NK-92 (cell line): ENCODE results near the gene TXK.
A peak's percentile ranks its signal among the peaks of the same experiment; 100 is the strongest.

Experiments
- DNase-seq: peaks from one replicate; lab custom pipeline; 2025; ENCODE audit not compliant: unreplicated experiment; lab: John Stamatoyannopoulos, UW

TXK gene

GRCh38 chr4:48064349-48064748 is 69.7 kb downstream of the TXK start:
- DNase-seq, result no peak

DNA sequence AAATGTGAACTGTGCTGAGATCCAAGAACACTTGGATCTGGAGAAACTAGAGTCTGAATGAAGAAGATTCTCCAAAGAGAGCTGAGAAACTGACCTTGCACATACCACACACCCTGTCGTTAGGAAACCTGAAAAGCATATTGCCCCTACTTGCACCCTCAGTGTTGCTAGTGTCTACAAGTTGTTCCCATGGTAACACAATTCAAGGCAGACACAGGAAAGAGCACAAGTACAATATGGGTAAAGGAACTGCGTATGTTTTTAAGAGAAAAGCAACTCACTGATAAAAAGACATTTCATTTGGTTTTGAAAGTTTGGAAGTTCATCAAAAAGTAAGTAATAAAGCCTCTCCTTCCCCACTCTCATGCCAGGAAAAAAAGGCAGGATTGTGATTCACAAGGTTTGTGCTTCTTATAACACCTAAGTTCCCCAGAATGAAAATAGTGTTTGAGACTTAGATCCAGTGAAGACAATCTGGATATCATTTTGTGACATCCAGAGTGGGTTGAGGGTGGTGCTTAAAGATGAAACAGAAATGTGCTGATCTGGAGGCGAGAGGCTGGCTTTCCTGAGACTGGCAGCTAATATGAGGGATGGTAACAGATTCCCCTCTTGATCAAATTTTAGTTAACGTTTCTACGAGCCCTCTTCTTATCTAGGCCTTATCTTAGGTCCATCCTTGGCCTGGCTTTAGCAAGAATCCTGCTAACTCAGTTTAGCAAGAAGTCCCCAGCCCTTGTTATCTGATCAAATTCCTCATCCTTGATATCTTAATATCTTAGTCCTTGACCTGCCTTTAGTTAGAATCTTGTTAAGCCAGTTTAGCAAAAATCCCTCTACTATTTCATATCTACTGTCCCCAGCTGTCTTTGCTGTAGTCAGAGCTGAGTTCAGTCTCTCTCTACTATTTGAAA is 75.2 kb downstream of the TXK start:
- no peak for DNase-seq

DNA sequence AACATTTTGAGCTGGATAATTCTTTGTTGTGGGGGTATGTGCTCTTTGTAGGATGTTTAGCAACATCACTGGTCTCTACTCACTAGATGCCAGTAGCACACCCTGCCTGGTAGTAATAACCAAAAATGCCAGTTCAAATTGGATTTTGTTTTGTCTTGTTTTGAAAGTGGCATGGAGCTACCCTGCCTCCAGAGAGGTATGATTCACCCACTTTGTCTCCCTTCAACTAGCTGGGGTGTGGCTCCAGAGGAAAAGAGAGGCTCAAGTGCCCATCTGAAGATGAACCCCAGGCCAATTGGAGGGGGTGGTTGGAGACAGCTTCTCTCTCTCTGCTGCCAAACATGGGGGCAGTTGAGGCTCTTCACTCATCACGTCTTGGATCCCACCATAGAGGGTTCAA is 83.0 kb downstream of the TXK start:
- DNase-seq, result no peak

GRCh38 chr4:48049483-48049882 is 84.6 kb downstream of the TXK start:
- DNase-seq, result no peak

DNA sequence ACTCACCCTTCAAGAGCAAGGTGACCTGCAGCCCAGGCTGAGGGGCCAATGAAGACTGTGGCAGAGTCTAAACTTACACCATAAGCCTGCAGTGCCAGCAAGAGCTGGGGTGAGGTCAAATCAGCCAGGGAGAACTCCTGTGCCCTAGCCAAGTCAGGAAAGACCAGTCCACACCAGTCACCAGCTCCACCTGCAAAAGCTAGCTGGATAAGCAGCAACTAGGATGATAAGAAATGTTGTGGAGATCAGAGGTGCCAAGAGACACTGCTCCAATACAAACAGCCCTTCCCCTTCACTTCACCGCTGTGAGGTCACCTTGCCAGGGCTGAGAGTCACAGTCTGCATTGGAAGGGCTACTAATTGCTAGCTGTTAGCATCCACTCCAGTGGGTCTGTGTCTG is 86.2 kb downstream of the TXK start:
- DNase-seq, result no peak

DNA sequence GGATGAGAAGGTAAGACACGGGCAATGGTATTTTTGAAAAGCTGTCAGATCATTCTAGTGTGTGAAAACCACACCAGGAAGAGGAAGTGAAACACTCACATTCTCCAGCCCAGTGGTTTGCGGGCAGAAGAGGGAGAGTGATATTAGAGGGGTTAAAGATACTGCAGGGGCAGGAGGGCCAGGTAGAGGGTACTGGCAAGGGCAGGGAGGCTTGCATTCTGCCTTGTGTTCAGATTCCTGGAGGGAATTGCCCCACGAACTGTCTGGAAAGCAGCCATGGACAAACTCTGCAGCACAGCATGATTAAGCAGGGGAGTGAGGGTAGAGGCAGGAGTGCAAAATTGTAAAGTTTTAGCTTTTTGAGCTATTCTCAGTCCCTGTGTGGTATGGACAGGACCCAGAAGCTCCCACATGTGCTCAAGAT is 86.6 kb downstream of the TXK start:
- DNase-seq, result peak; percentile 7

DNA sequence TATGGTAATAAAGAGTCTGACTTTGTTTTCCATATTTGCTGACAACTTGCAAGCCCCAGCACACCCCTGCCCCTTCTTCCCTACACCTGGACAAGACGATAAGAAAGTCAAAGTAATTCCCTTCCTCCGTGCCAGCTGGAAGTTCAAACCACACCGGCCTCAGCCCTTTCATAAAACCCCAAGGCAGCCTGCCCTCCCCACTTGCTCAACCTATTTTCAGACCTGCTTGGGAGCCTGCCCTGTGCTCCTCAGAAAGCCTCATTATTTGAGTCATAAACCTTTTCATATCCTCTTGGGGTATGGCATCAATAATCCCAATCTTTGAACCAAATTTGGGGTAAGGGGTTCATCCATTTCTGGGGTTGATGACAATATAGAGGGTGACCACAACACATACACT is 88.0 kb downstream of the TXK start:
- DNase-seq, result no peak

GRCh38 chr4:48044298-48044697 is 89.8 kb downstream of the TXK start:
- DNase-seq, result no peak

GRCh38 chr4:48043504-48043903 is 90.5 kb downstream of the TXK start:
- DNase-seq, result no peak

DNA sequence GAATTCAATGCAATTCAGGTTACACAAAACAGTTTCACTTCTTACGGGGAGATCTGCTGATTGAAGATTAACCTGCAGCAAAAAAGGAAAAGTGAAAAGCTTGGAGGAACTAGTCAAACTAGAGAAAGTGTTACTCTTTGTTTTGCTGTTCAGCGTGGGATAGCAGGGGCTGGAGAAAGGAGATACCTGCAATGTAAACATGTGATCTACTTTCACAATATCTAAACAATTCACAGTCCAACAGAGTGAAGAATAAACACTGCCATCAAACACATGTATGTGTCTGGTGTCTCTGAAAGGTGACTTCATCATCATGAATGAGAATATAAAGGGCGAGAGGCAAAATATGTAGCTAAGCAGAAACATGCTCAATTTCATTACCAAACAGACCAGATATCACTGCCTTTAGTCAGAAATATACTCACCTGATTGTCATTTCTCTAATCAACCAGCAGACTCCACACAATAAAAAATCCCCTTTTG is 91.0 kb downstream of the TXK start:
- DNase-seq, result no peak

DNA sequence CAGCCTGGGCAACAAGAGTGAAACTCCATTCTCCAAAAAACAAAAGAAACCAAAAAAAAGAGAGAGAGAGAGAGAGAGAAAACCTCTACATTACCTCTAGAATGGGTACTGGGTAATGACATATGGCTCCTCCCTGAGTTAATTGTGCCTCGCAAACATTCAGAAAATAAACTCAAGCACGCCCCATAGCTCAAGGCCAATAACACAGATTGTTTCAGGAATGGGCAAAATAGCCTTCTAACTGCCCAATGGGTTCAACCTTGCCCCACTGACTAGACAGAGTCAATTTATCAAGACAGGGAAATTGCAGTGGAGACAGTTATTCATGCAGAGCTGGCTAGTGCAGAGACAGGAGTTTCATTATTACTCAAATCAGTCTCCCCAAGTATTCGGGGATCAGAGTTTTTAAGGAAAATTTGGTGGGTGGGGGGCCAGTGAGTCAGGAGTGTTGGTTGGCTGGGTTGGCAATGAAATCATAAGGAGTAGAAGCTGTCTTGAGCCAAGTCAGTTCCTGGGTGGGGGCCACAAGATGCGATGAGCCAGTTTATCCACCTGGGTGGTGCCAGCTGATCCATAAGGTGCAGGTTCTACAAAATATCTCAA is 92.4 kb downstream of the TXK start:
- DNase-seq, result no peak

DNA sequence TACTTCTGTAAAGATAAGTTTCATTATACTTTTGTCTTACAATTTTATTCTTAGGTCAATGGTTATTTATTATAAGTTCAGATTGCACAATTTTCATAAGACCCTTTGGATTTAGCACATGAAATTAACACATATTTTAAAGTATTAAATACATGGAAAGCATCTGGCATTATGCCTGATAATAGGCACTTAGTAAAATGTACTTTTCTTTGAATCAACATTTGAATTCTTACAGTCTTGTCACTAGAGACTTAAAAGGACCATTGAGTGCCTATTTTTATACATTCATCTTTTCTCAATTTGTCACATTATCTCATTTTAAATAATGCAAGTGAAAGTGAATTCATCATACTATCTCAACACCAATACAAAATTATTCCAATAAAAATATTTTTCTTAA is 94.5 kb downstream of the TXK start:
- no peak for DNase-seq

DNA sequence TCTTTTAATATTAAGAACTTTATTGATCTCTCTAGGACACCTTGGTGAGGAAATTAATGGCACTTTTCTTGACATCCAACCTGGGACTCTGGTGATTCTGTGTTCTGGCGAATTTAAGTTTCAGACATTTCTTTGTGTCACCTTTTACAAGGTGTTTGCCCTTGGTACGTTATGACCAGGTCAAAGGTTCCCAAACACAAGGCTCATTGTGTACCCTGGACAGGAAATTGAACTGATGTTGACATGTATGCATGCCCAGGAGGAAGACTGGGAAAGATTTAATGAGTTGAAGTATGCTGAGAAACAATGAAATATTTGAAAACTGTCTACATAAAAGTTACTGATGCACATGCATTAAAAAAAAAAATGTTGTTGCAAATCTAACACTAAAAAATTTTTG is 95.4 kb downstream of the TXK start:
- no peak for DNase-seq

GRCh38 chr4:48037117-48037462 is 97.0 kb downstream of the TXK start:
- DNase-seq, result no peak

DNA sequence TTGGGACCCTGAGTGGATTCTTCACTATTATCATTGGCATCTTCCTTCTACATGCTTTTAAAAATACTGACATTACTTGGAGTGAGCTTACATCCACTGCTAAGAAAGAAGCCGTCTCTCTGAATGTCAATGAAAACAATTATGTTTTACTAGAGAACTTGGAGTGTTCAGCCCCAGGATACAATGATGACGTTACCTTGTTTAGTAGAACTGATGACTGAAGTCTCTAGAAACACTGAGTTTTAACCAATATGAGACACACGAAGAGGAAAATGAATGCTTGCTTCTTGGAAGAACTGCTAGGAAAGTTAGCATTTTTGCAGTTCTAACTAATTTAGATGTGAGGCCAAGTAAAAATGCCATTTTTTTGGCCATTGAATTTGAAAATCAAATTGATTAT is 98.1 kb downstream of the TXK start:
- no peak for DNase-seq

- no peak for DNase-seq
Measured at GRCh38 chr4:48033825-48034413, 100.1 kb downstream of the TXK start.

GRCh38 chr4:48033412-48033811 is 100.6 kb downstream of the TXK start:
- no peak for DNase-seq

DNA sequence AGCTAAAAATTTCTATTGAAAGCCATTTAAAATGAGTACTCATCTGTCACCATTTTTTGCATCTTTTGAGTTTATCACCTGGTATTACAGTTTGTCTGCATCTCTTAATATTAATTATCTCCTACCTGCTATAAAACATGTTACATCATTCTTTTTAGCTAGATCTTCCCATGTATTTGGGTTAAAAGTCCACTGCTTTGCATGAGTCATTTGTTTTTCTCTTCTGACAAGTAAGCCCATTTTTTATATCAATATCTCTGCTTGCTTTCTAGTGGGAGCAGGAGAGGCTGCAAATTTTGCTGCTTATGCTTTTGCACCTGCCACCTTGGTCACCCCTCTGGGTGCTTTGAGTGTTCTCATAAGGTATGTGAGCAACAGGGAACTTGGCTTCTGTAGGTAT is 101.3 kb downstream of the TXK start:
- no peak for DNase-seq

DNA sequence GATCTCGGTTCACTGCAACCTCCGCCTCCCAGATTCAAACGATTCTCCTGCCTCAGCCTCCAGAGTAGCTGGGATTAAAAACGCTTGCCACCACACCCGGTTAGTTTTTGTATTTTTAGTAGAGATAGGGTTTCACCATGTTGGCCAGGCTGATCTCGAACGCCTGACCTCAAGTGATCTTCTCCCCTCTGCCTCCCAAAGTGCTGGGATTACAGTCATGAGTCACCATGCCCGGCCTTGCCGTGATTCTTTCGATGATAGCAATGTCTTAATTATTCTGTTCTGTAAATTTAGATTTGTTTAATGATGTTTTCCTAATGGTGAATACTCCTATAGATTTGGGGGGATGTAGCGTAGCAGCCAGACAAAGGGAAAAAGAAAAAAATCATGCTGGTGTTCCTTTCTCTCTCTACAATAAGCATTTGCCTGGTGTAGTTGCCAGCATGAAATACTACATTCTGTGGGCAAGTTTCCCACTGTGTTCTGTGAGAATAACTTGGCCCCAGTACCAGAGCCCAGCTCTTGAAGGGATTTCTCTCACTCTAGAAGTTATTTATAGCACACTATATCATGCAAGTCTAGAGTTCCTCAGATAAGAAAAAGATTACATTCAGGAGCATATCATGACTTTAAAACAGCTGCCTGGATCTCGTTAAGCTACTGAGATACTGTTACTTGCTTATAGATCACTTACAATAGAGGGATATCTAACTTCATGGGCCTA is 102.1 kb downstream of the TXK start:
- no peak for DNase-seq

DNA sequence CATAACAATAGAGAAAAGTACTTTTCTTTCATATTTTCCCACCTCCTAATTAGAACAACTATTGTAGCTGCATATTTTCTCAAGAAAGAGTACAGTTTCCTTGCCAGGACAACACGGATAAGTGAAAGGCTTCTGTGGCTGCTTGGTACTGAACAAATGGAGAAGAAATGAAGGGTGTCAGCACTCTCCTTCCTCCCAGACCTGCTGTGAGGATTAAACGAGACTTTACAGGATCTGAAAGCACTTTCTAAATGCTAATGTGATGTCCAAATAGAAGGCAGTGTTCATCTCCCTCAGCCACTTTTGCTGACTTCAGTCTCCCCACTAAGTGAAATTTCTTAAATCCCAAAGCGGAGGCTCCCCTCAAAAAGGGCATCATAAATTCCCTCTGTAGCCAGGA is 103.6 kb downstream of the TXK start:
- no peak for DNase-seq

- no peak for DNase-seq
Measured at GRCh38 chr4:48028696-48029095, 105.4 kb downstream of the TXK start.

GRCh38 chr4:48027653-48028052 is 106.4 kb downstream of the TXK start:
- no peak for DNase-seq
